Cardiac fibroblast (primary cell): Measurements from ENCODE around the gene HSD17B10.

Experiments used
- DNase-seq, 2 donors: peaks; one replicate each; pipeline versions ENCODE4 v3.0.0 to v3.0.0-alpha.2; 2010; ENCODE audit warnings: low read depth in 2 of 2
- H3K4me3 ChIP-seq, 2 donors: replicated peaks in 1 of 2; 1 replicate in 1 of 2; 2 replicates in 1 of 2; pipeline ENCODE4 v1.5.1; 2011; ENCODE audit warnings: low read depth in 2 of 2, low read length in 2 of 2, mild to moderate bottlenecking in 2 of 2, moderate library complexity in 1 of 2
- TF ChIP-seq, protein P1 (sequence below): IDR thresholded peaks from one replicate; pipeline ENCODE4 v1.5.1; 2011; ENCODE audit warnings: low read depth, mild to moderate bottlenecking, low read length, inconsistent platforms

The HSD17B10 gene

DNA sequence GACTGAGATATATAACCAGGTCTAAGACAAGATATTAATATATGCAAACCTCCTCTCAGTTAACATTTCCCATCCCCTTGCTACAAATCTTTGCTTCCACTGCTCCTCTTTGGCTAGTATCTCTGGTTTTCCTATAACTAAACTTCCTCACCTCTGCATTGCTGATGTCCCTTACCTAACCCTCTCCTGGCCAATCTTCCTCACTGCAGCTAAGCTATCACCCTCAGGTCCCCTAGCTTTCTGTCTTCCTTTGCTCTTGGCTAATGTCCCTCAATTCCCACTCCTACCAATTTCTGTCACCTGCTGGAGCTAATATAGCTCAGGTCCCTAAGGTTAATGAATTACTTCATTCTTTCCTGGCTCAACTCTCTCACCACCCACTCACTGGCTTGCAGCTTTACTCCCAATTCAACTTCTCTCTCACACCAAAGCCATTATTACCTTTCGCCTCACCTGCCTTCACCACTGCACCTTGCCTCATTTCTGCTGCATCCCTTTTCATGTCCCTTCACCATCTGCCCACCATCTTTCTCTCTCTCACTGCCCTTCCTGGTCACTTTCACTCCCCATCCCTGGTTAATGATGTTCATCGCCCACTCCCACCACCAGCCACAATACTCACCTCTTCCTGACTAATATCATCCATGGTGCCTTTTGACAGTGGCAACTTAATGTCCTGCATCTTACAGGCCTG lies 38.4 kb downstream of the HSD17B10 start:
- no peak for DNase-seq
- TF ChIP-seq, protein P1, sequence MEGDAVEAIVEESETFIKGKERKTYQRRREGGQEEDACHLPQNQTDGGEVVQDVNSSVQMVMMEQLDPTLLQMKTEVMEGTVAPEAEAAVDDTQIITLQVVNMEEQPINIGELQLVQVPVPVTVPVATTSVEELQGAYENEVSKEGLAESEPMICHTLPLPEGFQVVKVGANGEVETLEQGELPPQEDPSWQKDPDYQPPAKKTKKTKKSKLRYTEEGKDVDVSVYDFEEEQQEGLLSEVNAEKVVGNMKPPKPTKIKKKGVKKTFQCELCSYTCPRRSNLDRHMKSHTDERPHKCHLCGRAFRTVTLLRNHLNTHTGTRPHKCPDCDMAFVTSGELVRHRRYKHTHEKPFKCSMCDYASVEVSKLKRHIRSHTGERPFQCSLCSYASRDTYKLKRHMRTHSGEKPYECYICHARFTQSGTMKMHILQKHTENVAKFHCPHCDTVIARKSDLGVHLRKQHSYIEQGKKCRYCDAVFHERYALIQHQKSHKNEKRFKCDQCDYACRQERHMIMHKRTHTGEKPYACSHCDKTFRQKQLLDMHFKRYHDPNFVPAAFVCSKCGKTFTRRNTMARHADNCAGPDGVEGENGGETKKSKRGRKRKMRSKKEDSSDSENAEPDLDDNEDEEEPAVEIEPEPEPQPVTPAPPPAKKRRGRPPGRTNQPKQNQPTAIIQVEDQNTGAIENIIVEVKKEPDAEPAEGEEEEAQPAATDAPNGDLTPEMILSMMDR = peak; percentile 2
- no peak overlapping the region for H3K4me3 ChIP-seq

DNA sequence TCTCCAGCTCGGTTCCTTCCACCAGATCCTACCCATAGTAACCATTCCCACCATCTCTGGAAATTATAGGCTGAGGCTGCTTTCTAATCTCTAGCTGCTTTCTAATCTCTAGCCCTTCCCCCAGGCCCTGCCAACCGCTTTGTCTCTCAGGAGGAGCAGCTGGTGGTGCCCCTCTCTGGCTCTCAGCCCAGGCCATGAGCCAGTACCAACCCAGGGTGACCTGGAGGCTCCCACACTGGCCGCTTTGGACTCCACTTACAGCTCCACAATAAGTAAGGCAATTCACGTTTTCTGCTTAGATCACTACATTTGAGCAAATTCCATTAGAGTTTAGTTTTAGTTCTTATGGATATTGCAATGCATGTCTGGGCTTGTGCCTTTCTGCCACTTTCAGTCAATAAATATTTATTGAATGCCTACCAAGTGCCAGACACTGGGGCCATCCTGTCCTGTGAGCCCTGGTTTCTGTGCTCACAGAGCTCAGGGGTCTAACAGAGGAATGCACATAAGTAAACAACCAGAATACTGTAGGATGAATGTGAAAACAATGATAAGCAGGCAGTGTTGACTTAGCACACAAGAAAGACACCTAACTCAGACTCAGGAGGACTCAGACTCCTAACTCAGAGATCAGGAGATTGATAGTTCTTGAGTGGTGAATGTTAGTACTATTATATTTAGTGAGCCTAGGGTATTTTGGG lies 50.6 kb downstream of the HSD17B10 start:
- TF ChIP-seq, protein P1 = no peak
- DNase-seq = no peak
- no peak overlapping the region for H3K4me3 ChIP-seq
